SK-N-SH treated with all-trans-retinoic acid at 6 μM for 48 hours (cell line): ENCODE measurements around the gene EPS8L2.

ENCODE experiments used
- ARNTL ChIP-seq: fragments of 450-650 bp; formaldehyde crosslinking; IDR thresholded peaks from 2 replicates; pipeline ENCODE4 v1.5.0; 2020; ENCODE audit warnings: low read depth, mild to moderate bottlenecking, moderate library complexity, borderline replicate concordance
- CREB5 ChIP-seq: fragments of 250-450 bp; sonication (Bioruptor Pico); IDR thresholded peaks from 2 replicates; pipeline ENCODE4 v1.5.1; 2020; ENCODE audit warnings: low read depth, mild to moderate bottlenecking, moderate library complexity
- CSRNP3 ChIP-seq: fragments of 250-450 bp; sonication (Bioruptor Pico); IDR thresholded peaks from 2 replicates; pipeline ENCODE4 v1.5.1; 2021; ENCODE audit warnings: mild to moderate bottlenecking, moderate library complexity
- GLIS3 ChIP-seq: fragments of 250-450 bp; sonication (Bioruptor Pico); IDR thresholded peaks from 2 replicates; pipeline ENCODE4 v1.5.0; 2020; ENCODE audit warnings: mild to moderate bottlenecking, moderate library complexity
- OSR1 ChIP-seq: fragments of 250-450 bp; sonication (Bioruptor Pico); IDR thresholded peaks from 2 replicates; pipeline ENCODE4 v1.8.0; 2022; ENCODE audit warnings: moderate library complexity, mild to moderate bottlenecking, inconsistent platforms
- PATZ1 ChIP-seq: fragments of 250-450 bp; sonication (Bioruptor Pico); IDR thresholded peaks from 2 replicates; pipeline ENCODE4 v1.8.0; 2020; ENCODE audit warnings: mild to moderate bottlenecking, moderate library complexity, borderline replicate concordance
- POU6F1 ChIP-seq: fragments of 250-450 bp; sonication (Bioruptor Pico); IDR thresholded peaks from 2 replicates; pipeline ENCODE4 v1.8.0; 2021; ENCODE audit warnings: low read depth, mild to moderate bottlenecking, moderate library complexity, borderline replicate concordance
- SNAI2 ChIP-seq: fragments of 250-450 bp; sonication (Bioruptor Pico); IDR thresholded peaks from 2 replicates; pipeline ENCODE4 v1.5.0; 2020; ENCODE audit warnings: mild to moderate bottlenecking, moderate library complexity
- ZC3H10 ChIP-seq: fragments of 250-450 bp; sonication (Bioruptor Pico); IDR thresholded peaks from 2 replicates; pipeline ENCODE4 v1.5.1; 2021; ENCODE audit warnings: mild to moderate bottlenecking, moderate library complexity

- TF ChIP-seq OSR1 (CRISPR knock-in tag) (no peak), CSRNP3 (CRISPR knock-in tag) (no peak), SNAI2 (CRISPR knock-in tag) (no peak), PATZ1 (CRISPR knock-in tag) (no peak), ARNTL (CRISPR knock-in tag) (no peak), ZC3H10 (CRISPR knock-in tag) (no peak), GLIS3 (CRISPR knock-in tag) (no peak), POU6F1 (CRISPR knock-in tag) (no peak), CREB5 (CRISPR knock-in tag) (no peak)
Observed at GRCh38 chr11:728901-729491, 23.0 kb downstream of the EPS8L2 start.
